Gastroesophageal sphincter (tissue), 4 donors: ENCODE results near the gene SLC25A15. TPM values are rescaled to one million over a fixed set of nuclear protein-coding genes. Genes with fewer than 3 reads are reported as not detected.

Experiments used
- ATAC-seq: fragments of 150-250 bp; one replicate; pipeline ENCODE4 v1.9.1; 2016; ENCODE audit warnings: mild to moderate bottlenecking, moderate library complexity
- H3K27ac ChIP-seq, 4 donors: fragments of 200-600 bp; sonication (generic) in 3 of 4; 1 replicate in 3 of 4; 2 replicates in 1 of 4; pipeline ENCODE4 v1.5.1; 2016 to 2019
- H3K27me3 ChIP-seq: fragments of 200-600 bp; sonication (generic); one replicate; pipeline ENCODE4 v1.5.1; 2019
- H3K36me3 ChIP-seq, 2 donors: fragments of 200-600 bp; sonication (generic); one replicate each; pipeline ENCODE4 v1.5.1; 2019; ENCODE audit warnings: control low read depth in 1 of 2
- H3K4me1 ChIP-seq, 3 donors: fragments of 200-600 bp; sonication (generic); 1 replicate in 2 of 3; 2 replicates in 1 of 3; pipeline ENCODE4 v1.5.1; 2016 to 2019; ENCODE audit warnings: control low read depth in 2 of 3
- H3K4me3 ChIP-seq, 2 donors: fragments of 200-600 bp; sonication (generic); one replicate each; pipeline ENCODE4 v1.5.1; 2019; ENCODE audit warnings: mild to moderate bottlenecking in 1 of 2, moderate library complexity in 1 of 2
- H3K9me3 ChIP-seq, 3 donors: fragments of 200-600 bp; sonication (generic); one replicate each; pipeline ENCODE4 v1.5.1; 2017 to 2019; ENCODE audit warnings: control low read depth in 2 of 3
- CTCF ChIP-seq, 4 experiments: fragments of 200-600 bp in 2 of 4; fragments of 450-650 bp in 2 of 4; sonication (generic) in 1 of 4; IDR thresholded peaks; one replicate each; pipeline ENCODE4 v1.5.1; 2017 to 2019; ENCODE audit warnings: antibody characterized with exemption in 4 of 4, mild to moderate bottlenecking in 2 of 4, moderate library complexity in 2 of 4
- EP300 ChIP-seq: sonication (generic); formaldehyde crosslinking; IDR thresholded peaks from one replicate; pipeline ENCODE4 v1.6.1; 2017; ENCODE audit warnings: antibody characterized with exemption, mild to moderate bottlenecking
- POLR2A ChIP-seq, 2 donors: fragments of 450-650 bp; IDR thresholded peaks; one replicate each; pipeline ENCODE4 v1.6.1; 2017; ENCODE audit warnings: antibody characterized with exemption in 2 of 2, mild to moderate bottlenecking in 2 of 2, moderate library complexity in 1 of 2
- POLR2AphosphoS5 ChIP-seq: sonication (generic); formaldehyde crosslinking; IDR thresholded peaks from one replicate; pipeline ENCODE4 v1.6.1; 2017; ENCODE audit warnings: antibody characterized with exemption
- WGBS, 2 donors: methylation state at CpG; one replicate each; pipeline ENCODE4 v1.1.5; 2018; ENCODE audit warnings: low coverage in 1 of 2; 5-methylcytosine and 5-hydroxymethylcytosine counted together
- total RNA-seq, 4 donors: library from RNA; depleted of rRNA; stranded (reverse); fragments of >200 nt; gene quantifications; one replicate each; pipeline ENCODE4 v1.1.0, GENCODE V29; 2016

SLC25A15 gene
- total RNA-seq, result 10 to 100 TPM in 1 of 4 donors, 1 to 10 TPM in 3; 1.8 to 14.4 (median 3.0) TPM

GRCh38 chr13:40789275-40790153 is at the start of gene SLC25A15:
SLC25A15 (plus strand) TSS chr13:40789611; CDS start chr13:40793227, 3,616 bp downstream.
- H3K9me3 ChIP-seq, result no peaks in the 10 kb centered on the region
- TF ChIP-seq EP300 (no peak), POLR2A (IDR thresholded peaks at IDR 0.05) (peak; percentile 40 to 62), POLR2AphosphoS5 (peak; percentile 1), CTCF (IDR thresholded peaks at IDR 0.05) (peak in 3 of 4 experiments; percentile 25 to 39 (median 36))
- ATAC-seq, result peak; percentile 93
- WGBS, 2 donors, result 0% methylated on average over 16 of the region's 101 CpGs; no CpG with 5 or more reads in 1 of the 2 donors
- H3K4me1 ChIP-seq, result peaks cover 0 to 20% (median 9%) of the 10 kb centered on the region in 3 donors
- peaks cover 0 to 16% of the 10 kb centered on the region in 2 donors for H3K36me3 ChIP-seq
- peak within 1 kb of the TSS; percentile 45 to 76 for H3K4me3 ChIP-seq
- H3K27me3 ChIP-seq, result no peaks in the 10 kb centered on the region
- peak within 1 kb of the TSS; percentile 39 to 87 (median 83) for H3K27ac ChIP-seq

- H3K4me3 ChIP-seq, result no peak overlapping the region
- H3K4me1 ChIP-seq, result no peaks in the 10 kb centered on the region
- no peaks in the 10 kb centered on the region for H3K9me3 ChIP-seq
- no peak overlapping the region for H3K27ac ChIP-seq
- no peak for TF ChIP-seq CTCF (IDR thresholded peaks at IDR 0.05)
- no peak for ATAC-seq
- peaks cover 3 to 90% of the 10 kb centered on the region in 2 donors for H3K36me3 ChIP-seq
- no peaks in the 10 kb centered on the region for H3K27me3 ChIP-seq
- 83 to 93% methylated on average over 1 of the region's 1 CpG for WGBS, 2 donors
Measured at GRCh38 chr13:40749327-40749726, 40.1 kb upstream of the SLC25A15 start.

- no peak for ATAC-seq
- H3K4me3 ChIP-seq, result no peak overlapping the region
- H3K36me3 ChIP-seq, result peaks cover 6 to 94% of the 10 kb centered on the region in 2 donors
- no peaks in the 10 kb centered on the region for H3K27me3 ChIP-seq
- TF ChIP-seq POLR2AphosphoS5 (no peak), EP300 (no peak), POLR2A (IDR thresholded peaks at IDR 0.05) (no peak), CTCF (IDR thresholded peaks at IDR 0.05) (no peak)
- no peaks in the 10 kb centered on the region for H3K9me3 ChIP-seq
- no peaks in the 10 kb centered on the region for H3K4me1 ChIP-seq
- no peak overlapping the region for H3K27ac ChIP-seq
- 83 to 86% methylated on average over 5 to 7 of the region's 7 CpGs for WGBS, 2 donors
Measured at GRCh38 chr13:40755082-40755700, 34.2 kb upstream of the SLC25A15 start.

GRCh38 chr13:40756042-40756441 is 33.4 kb upstream of the SLC25A15 start:
- H3K4me1 ChIP-seq, result no peaks in the 10 kb centered on the region
- no peak overlapping the region for H3K4me3 ChIP-seq
- no peak for TF ChIP-seq CTCF (IDR thresholded peaks at IDR 0.05)
- no peak for TF ChIP-seq POLR2A (IDR thresholded peaks at IDR 0.05)
- no peak for TF ChIP-seq POLR2AphosphoS5
- no peak for TF ChIP-seq EP300
- no peak overlapping the region for H3K27ac ChIP-seq
- no peaks in the 10 kb centered on the region for H3K9me3 ChIP-seq
- WGBS, 2 donors, result 42 to 67% methylated on average over 1 of the region's 1 CpG
- no peaks in the 10 kb centered on the region for H3K27me3 ChIP-seq
- peaks cover 6 to 96% of the 10 kb centered on the region in 2 donors for H3K36me3 ChIP-seq
- no peak for ATAC-seq
